ENCODE measurements around the gene KRT9. TPM values are rescaled to one million over a fixed set of nuclear protein-coding genes. Genes with fewer than 3 reads are reported as not detected.
"Not testable (repeated sequence)": the region's sequence is repeated elsewhere in the genome, so short reads cannot be mapped to it uniquely, and the experiment has no call there.

The KRT9 gene
- total RNA-seq, 2 experiments from 2014 or later, result not detected

- CTCF ChIA-PET, result interaction anchor here (0.9 kb wide), 1 partner anchor 106 kb away, joined by 3 read pairs; no protein-coding TSS in a partner anchor
- ATAC-seq; H3K4me3 Mint-ChIP-seq; H3K36me3 Mint-ChIP-seq; H3K27me3 Mint-ChIP-seq; H3K27ac Mint-ChIP-seq; H3K4me1 Mint-ChIP-seq; H3K9me3 Mint-ChIP-seq (ENCODE audit: low read depth); DNase-seq: not testable (repeated sequence)
These were observed 29.1 kb downstream of the KRT9 start for GRCh38 chr17:41542786-41543185.

DNA sequence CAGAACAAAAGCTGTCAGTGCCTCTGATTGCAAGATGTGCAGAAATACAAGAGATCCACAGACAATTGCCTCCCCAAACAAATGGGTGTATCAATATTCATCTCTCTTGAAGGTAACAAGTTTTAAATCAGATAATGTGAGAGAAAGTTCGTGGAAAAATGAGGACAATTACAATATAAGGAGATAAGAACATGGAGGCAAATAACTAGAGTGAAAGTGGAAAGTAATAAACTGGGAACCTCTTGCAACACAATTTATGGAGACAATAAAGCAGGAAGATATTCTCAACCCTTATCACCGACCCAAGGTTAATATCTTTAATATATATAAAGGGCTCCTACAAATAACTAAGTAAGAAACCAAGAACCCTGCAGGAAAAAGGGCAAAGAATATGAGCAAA lies 29.5 kb downstream of the KRT9 start:
- DNase-seq (no peak), ATAC-seq (no peak)
- H3K27ac Mint-ChIP-seq, result no peak overlapping the region

GRCh38 chr17:41540921-41541625 lies 30.8 kb downstream of the KRT9 start:
- CTCF ChIA-PET, result interaction anchor here (1.1 to 2.5 kb wide), 4 partner anchors 8 to 122 kb away, joined by 3 to 13 read pairs (median 9); no protein-coding TSS in a partner anchor
- DNase-seq (no peak), ATAC-seq (no peak)
- Mint-ChIP-seq H3K4me3 (no peak overlapping the region), H3K4me1 (no peaks in the 10 kb centered on the region), H3K27ac (no peak overlapping the region), H3K27me3 (peaks cover 14% of the 10 kb centered on the region), H3K36me3 (no peaks in the 10 kb centered on the region), H3K9me3 (ENCODE audit: low read depth) (no peaks in the 10 kb centered on the region)

More for the DNA sequence above, 29.5 kb downstream of the KRT9 start:
- H3K27me3 Mint-ChIP-seq, result peaks cover 9% of the 10 kb centered on the region
- no peaks in the 10 kb centered on the region for H3K9me3 Mint-ChIP-seq (ENCODE audit: low read depth)
- no peaks in the 10 kb centered on the region for H3K36me3 Mint-ChIP-seq
- CTCF ChIA-PET, result interaction anchor here (0.9 kb wide), 1 partner anchor 106 kb away, joined by 3 read pairs; no protein-coding TSS in a partner anchor
- H3K4me3 Mint-ChIP-seq, result no peak overlapping the region
- no peaks in the 10 kb centered on the region for H3K4me1 Mint-ChIP-seq

GRCh38 chr17:41539979-41540701 lies 31.7 kb downstream of the KRT9 start:
- Mint-ChIP-seq H3K27me3 (peaks cover 18% of the 10 kb centered on the region), H3K4me1 (no peaks in the 10 kb centered on the region), H3K27ac (no peak overlapping the region), H3K4me3 (no peak overlapping the region), H3K9me3 (ENCODE audit: low read depth) (no peaks in the 10 kb centered on the region), H3K36me3 (no peaks in the 10 kb centered on the region)
- ATAC-seq (no peak), DNase-seq (no peak)
- CTCF ChIA-PET, result interaction anchor here (1.6 to 2.5 kb wide), 3 partner anchors 9 to 123 kb away, joined by 5 to 13 read pairs (median 13); no protein-coding TSS in a partner anchor

DNA sequence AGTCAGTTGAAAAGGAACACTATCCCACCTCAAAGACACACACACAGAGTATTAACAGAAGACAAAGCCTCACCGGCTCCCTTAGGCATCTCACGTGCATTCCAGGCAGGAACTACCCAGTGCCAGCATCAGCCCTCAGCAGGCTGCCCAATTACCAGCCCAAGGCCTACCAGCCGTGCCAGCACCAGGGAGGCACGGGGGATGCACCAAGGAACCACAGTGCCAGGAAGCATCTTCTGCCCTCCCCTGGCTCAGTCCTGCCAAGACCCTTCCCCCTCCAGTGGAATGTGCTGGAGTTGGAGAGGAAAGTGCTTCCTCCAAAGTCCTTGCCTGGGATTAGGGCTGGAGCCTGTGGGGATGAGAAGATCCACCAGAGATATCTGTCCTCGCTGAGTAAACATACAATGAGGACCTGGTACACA lies 32.8 kb downstream of the KRT9 start:
- Mint-ChIP-seq H3K27ac (no peak overlapping the region), H3K4me1 (no peaks in the 10 kb centered on the region), H3K4me3 (no peak overlapping the region), H3K36me3 (no peaks in the 10 kb centered on the region), H3K9me3 (ENCODE audit: low read depth) (no peaks in the 10 kb centered on the region), H3K27me3 (peaks cover 18% of the 10 kb centered on the region)
- CTCF ChIA-PET, result no interaction called here
- ATAC-seq, result no peak
- no peak for DNase-seq

GRCh38 chr17:41538565-41538991 lies 33.3 kb downstream of the KRT9 start:
- DNase-seq (no peak), ATAC-seq (no peak)
- Mint-ChIP-seq H3K27me3 (peaks cover 21% of the 10 kb centered on the region), H3K4me1 (no peaks in the 10 kb centered on the region), H3K9me3 (ENCODE audit: low read depth) (no peaks in the 10 kb centered on the region), H3K4me3 (no peak overlapping the region), H3K36me3 (no peaks in the 10 kb centered on the region), H3K27ac (no peak overlapping the region)
- CTCF ChIA-PET, result interaction anchor here (0.6 to 0.8 kb wide), 2 partner anchors 44 to 122 kb away, joined by 3 read pairs; no protein-coding TSS in a partner anchor

- no peak for ATAC-seq
- H3K36me3 Mint-ChIP-seq, result no peaks in the 10 kb centered on the region
- no peak overlapping the region for H3K27ac Mint-ChIP-seq
These were observed 33.9 kb downstream of the KRT9 start for GRCh38 chr17:41537990-41538389.

GRCh38 chr17:41537614-41537954 lies 34.3 kb downstream of the KRT9 start:
- H3K4me3 Mint-ChIP-seq, result no peak overlapping the region
- no peak for DNase-seq

More at GRCh38 chr17:41537990-41538389, 33.9 kb downstream of the KRT9 start:
- Mint-ChIP-seq H3K4me3 (no peak overlapping the region), H3K27me3 (peaks cover 22% of the 10 kb centered on the region), H3K9me3 (ENCODE audit: low read depth) (no peaks in the 10 kb centered on the region), H3K4me1 (no peaks in the 10 kb centered on the region)
- CTCF ChIA-PET, result interaction anchor here (0.6 to 0.8 kb wide), 2 partner anchors 43 to 122 kb away, joined by 3 read pairs; no protein-coding TSS in a partner anchor
- no peak for DNase-seq

GRCh38 chr17:41536741-41537613 lies 34.9 kb downstream of the KRT9 start:
- H3K36me3 Mint-ChIP-seq, result no peaks in the 10 kb centered on the region

More at GRCh38 chr17:41537614-41537954, 34.3 kb downstream of the KRT9 start:
- Mint-ChIP-seq H3K4me1 (no peaks in the 10 kb centered on the region), H3K9me3 (ENCODE audit: low read depth) (no peaks in the 10 kb centered on the region), H3K27ac (no peak overlapping the region), H3K36me3 (no peaks in the 10 kb centered on the region), H3K27me3 (peaks cover 22% of the 10 kb centered on the region)
- CTCF ChIA-PET, result no interaction called here
- no peak for ATAC-seq

DNA sequence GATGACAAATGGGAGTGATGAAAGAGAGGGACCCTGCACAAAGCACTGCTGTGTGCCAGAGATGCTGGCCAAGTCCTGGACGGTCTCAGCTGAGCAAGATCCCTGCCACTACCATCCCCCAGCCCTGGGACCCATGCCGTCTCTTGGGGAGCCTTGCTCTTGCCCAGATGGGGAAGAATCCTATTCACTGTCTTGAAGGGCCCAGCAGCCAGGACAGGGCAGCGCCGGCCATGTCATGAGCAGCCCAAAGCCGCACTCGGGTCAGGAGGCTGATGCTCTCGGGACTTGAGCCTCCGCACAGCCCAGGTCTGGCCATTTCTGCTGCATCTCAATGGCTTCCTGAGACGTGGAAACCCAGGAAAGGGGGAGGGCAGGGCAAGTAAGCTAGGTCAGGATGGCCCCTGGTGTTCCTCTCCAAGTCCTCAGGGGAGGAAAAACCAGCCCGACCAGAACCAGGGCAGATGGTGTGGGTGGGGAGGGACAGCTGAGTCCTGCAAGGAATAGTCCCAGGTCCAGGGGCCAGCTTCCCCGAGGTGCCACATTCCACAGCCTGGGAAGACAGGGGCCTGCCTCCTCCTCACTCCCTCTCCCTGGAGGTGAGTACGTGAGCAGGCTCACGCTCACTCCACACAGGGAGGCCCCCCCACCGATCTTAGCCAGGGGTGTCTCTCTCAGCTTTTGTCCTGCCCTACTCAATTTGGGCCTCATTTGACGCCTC lies 35.9 kb downstream of the KRT9 start:
- no peaks in the 10 kb centered on the region for H3K4me1 Mint-ChIP-seq
- ATAC-seq (no peak), DNase-seq (no peak)
- H3K36me3 Mint-ChIP-seq, result no peaks in the 10 kb centered on the region
- CTCF ChIA-PET, result interaction anchor here (0.9 to 4.0 kb wide), 4 partner anchors 13 to 44 kb away, joined by 3 to 23 read pairs (median 4); no protein-coding TSS in a partner anchor
- no peaks in the 10 kb centered on the region for H3K9me3 Mint-ChIP-seq (ENCODE audit: low read depth)
- H3K4me3 Mint-ChIP-seq, result no peak overlapping the region
- H3K27me3 Mint-ChIP-seq, result peaks cover 30% of the 10 kb centered on the region
- H3K27ac Mint-ChIP-seq, result no peak overlapping the region

More at GRCh38 chr17:41536741-41537613, 34.9 kb downstream of the KRT9 start:
- DNase-seq (no peak), ATAC-seq (no peak)
- no peaks in the 10 kb centered on the region for H3K9me3 Mint-ChIP-seq (ENCODE audit: low read depth)
- CTCF ChIA-PET, result interaction anchor here (0.9 to 1.2 kb wide), 3 partner anchors 12 to 43 kb away, joined by 3 to 5 read pairs (median 3); no protein-coding TSS in a partner anchor
- no peaks in the 10 kb centered on the region for H3K4me1 Mint-ChIP-seq
- H3K27ac Mint-ChIP-seq, result no peak overlapping the region
- H3K27me3 Mint-ChIP-seq, result peaks cover 26% of the 10 kb centered on the region
- no peak overlapping the region for H3K4me3 Mint-ChIP-seq

DNA sequence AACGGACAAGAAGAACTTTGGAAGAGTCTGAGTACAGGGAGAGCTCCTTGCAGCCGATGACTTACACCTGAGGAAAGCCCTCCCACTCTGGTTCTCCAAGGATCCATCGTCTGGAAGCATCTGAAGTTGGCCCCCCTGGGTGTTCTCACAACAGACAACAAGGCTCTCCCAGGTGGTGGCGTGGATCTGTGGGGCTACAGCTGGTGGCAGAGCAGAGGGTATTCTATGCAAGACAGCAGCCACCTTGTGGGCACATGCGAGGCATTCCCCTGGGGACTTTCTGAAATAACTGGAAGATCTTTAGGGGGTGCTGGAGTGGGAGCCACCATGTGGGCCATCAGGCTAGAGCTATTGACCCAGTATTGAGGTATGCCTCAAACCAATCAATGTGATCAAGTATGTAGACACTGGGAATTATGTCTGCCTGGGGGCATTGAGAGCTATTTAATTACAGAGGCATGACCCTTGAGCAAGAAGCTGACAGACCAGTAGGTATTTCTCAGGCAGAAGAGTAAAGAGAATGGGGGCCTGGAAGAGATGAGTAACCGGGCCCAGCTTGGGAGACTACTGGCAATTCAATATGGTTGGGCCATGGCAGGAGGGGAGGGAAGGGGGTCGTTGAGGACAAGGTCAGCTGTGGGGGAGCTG lies 36.8 kb downstream of the KRT9 start:
- Mint-ChIP-seq H3K36me3 (no peaks in the 10 kb centered on the region), H3K9me3 (ENCODE audit: low read depth) (no peaks in the 10 kb centered on the region), H3K4me3 (no peak overlapping the region), H3K27ac (no peak overlapping the region), H3K4me1 (no peaks in the 10 kb centered on the region), H3K27me3 (peaks cover 39% of the 10 kb centered on the region)
- ATAC-seq (no peak), DNase-seq (no peak)
- CTCF ChIA-PET, result interaction anchor here (4.0 kb wide), 1 partner anchor 14 kb away, joined by 23 read pairs; no protein-coding TSS in a partner anchor

GRCh38 chr17:41533613-41534012 lies 38.2 kb downstream of the KRT9 start:
- H3K27me3 Mint-ChIP-seq, result peaks cover 51% of the 10 kb centered on the region
- no peak for ATAC-seq
- DNase-seq, result no peak

More at GRCh38 chr17:41533613-41534012, 38.2 kb downstream of the KRT9 start:
- Mint-ChIP-seq H3K4me1 (no peaks in the 10 kb centered on the region), H3K27ac (no peak overlapping the region), H3K9me3 (ENCODE audit: low read depth) (no peaks in the 10 kb centered on the region), H3K4me3 (no peak overlapping the region), H3K36me3 (no peaks in the 10 kb centered on the region)
- CTCF ChIA-PET, result interaction anchor here (4.0 kb wide), 1 partner anchor 15 kb away, joined by 23 read pairs; no protein-coding TSS in a partner anchor
